ENCODE results near the gene PDIA2.
"Not testable (repeated sequence)": the region's sequence is repeated elsewhere in the genome, so short reads cannot be mapped to it uniquely, and the experiment has no call there.

Gene PDIA2

DNA sequence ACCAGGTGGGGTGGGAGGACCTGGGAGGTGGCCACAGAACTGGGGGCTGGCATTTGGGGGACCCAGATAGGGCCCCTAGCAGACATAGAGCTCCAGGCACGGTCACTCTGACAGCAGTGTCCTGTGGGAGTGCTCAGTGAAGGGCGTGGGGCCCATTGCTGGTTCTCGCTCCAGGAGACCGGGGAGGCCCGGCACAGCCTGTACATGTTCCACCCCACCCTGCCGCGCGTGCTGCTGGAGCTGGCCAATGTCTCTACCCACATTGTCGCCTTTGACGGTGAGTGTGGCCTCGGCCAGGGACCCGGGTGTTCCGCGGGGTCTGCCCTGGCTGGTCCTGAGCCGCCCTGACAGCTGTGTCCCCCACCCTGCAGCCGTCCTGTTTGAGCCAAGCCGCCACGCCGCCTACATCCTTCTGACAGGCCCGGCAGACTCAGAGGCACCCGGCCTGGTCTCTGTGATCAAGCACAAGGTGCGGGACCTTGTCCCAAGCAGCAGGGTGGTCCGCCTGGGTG, 18.5 kb upstream of the PDIA2 start:
- no peak for DNase-seq

DNA sequence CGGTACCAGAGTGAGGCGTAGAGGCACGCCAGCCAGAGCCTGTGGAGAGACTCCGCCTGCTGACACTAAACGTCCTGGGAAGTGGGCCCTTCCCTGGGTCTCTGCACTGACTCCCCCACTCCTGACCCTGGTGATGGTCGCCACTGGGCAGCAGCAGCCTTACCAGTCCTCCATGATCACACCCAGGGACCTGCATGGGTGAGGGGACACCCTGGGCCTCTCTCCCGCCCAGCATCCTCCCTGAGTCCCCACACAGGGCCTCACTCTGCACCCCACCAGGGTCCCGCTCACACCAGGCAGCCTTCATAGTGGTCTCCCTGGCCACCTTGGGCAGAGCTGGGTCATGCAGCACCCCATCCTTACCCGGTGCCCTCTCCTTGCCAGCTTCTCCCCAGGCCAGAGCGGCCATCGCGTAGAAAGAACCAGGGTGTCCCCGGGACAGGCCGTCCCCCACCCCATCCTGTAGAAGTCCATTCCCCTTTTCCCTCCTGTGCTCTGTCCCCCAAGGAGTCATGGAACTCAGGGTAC, 17.9 kb upstream of the PDIA2 start:
- no peak for DNase-seq

DNA sequence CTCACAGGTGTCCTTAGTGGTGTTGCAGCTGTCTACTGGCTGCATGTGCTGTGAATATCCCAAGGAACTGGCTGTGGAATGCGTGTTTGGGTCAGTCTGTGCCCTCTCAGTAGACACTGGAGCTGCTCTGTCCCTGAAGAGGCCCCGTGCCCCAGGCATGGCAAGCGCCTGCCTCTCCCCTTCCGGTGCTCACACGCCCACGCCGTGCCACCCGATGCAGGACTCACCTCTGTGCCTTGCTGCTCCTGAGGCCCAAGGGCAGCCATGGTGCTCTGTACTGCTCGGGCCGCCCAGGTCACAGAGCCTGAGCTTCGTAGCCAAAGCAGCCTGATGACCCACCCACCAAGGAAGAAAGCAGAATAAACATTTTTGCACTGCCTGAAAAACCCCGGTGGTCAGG, 17.3 kb upstream of the PDIA2 start:
- DNase-seq, result no peak

DNA sequence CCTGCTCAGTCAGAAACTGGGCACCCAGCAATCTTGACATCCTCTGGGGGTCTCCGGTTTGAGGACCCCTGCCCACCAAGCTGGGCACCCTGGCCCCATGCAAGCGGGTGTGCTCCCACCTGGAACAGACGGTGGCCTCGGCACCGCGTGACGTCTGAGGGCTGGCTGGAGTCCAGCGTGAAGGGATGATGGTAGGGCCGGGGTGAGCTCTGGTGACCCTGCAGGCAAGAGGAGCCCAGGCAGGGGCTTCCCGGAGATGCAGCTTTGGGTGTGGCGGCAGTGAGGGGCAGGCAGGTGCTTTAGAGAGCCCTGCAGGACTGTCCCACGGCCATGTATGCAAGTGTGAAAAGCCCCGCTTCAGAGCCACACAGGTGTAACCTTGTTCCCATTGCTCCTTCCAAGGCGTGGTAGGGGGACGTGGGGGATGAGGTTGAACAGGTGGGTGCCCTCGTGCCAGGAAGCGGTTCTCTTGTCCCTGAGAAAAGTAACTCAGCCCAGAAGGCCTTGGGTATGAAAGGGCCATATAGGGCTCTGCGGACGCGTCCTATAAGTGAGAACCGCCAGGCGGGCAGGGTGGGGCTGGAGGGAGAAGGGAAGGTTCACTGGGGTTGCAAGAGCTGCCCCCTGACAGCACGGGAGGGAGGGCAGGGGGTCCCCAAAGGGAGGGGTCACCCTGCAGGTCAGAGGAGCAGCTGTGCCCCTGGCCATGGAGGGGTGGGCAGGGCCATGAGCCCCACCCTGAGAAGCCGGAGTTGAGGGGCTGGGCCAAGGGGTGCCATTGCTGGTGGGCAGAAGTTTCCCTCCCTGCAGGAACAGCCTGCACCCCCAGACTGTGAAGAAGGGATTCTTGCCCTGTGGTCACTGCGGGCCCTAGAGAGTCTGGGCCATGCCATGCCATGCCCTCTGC, 16.5 kb upstream of the PDIA2 start:
- DNase-seq, result no peak

DNA sequence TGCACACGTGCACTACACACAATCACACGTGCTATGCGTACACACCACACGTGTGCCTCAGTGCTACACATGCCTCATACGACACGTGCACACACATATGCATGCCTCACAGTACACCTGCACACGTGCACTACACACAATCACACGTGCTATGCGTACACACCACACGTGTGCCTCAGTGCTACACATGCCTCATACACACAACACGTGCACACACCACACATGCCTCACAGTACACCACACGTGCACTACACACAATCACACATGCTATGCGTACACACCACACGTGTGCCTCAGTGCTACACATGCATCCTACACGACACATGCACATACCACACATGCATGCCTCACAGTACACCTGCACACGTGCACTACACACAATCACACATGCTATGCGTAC, 15.4 kb upstream of the PDIA2 start:
- DNase-seq, result not testable (repeated sequence)

DNA sequence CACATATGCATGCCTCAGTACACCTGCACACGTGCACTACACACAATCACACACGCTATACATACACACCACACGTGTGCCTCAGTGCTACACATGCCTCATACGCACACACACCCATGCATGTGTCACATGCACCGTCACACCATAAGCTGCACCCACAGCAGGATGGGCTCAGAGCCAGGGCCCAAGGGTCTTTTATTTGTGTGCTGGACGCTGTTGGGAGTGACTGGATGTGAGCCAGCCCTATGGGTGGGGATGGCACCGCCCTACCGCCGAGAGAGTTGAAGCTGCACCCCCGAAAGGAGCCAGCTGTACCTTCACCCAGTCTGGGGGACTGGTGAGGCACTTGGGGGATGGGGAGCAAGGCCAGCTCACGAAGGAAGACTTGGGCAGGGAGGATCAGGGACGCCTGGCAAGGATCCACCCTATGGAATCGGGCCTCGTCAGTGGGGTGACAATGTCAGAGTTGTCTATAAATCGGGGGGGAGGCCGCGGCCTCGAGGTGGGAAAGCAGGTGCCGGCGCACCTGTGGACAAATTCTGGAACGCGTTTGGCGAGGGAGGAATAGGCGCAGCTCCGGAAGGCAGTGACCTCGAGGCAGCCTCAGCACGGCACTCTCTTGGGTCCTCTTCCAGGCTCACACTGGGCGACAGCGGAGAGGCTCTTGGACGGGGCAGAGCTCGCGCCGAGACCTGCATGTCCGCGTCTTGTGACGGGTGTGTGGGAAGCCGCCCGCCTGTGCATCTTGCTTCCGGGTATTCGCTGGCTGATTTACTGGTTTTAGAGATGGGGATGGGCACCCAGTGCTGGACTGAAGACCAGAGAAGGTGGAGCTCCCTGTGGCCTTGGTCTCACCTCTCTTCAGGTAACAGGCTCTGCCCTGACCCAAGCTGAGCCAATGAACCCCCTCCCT, 14.6 kb upstream of the PDIA2 start:
- DNase-seq, result no peak

DNA sequence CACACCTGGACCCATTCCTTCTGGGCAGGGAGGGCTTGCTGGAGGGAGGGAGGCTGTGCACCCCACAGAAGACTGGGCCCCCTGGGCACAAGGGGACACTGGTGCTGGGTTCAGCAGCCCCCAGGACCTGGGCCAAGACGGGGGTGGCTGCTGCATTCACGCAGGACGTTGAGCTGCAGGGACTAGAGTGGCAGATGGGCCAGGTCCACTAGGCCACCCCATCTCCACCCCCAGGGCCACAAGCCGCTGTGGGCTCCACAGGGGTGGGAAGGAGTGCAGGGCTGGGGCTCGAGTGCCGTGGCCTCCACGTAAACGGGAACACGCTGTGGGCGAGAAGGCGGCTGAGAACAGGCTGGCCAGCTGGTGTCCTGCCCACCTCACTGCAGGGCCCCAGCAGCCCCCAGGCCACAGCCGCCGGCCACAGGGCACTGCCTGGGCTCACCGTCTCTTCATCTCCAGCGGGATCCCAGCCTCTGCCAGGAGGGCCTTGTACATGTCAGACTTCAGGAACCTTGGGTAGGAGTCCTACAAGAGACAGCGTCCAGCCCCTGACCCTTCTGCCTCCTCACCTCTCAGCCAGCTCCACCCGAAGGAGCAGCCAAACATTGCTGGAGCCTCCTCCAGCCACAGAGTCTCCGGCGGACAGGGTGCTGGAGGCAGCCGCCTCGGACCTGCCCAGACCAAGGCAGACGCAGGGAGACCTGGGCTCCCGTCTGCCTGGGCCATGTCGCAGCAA, 13.7 kb upstream of the PDIA2 start:
- no peak for DNase-seq

DNA sequence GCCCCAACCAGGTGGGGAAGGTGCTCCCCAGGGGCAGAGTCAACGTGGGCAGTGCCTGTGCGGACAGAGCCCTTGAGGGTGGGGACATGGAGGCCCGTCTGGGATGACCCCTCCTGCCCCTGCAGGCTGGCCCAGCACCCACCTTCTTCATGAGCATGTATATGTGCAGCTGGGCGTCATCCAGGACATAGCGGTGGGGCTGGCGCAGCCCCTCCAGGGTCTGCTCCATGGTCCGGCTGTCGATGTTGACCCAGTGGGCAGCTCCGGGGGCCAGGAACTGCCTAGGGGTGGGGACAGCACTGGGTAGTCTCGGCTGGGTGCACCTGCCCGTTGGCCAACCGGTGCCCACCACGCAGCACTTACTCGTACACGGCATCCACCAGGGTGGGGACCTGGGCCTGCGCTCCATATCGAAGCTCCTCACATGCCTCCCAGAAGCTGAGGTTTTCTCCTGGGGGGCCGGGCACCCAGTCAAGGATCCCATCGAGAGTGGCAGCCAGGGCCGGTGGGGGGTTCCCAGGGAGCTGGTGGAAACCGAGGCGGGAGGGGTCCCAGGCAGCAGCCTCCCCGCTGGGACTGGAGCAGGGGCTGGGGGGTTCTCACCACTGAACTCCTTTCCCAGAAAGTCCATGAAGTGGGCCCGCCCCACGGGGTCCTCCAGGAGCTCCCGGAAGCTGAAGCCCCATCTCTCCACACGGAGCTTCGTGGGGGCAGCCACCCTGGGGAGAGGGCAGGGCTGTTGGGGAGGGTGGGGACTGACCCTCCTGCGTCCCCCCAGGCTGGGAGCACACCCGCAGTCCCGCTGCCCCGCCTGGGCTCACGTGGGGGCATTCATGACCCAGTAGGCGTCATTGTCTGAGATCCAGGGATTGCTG, 12.3 kb upstream of the PDIA2 start:
- no peak for DNase-seq

DNA sequence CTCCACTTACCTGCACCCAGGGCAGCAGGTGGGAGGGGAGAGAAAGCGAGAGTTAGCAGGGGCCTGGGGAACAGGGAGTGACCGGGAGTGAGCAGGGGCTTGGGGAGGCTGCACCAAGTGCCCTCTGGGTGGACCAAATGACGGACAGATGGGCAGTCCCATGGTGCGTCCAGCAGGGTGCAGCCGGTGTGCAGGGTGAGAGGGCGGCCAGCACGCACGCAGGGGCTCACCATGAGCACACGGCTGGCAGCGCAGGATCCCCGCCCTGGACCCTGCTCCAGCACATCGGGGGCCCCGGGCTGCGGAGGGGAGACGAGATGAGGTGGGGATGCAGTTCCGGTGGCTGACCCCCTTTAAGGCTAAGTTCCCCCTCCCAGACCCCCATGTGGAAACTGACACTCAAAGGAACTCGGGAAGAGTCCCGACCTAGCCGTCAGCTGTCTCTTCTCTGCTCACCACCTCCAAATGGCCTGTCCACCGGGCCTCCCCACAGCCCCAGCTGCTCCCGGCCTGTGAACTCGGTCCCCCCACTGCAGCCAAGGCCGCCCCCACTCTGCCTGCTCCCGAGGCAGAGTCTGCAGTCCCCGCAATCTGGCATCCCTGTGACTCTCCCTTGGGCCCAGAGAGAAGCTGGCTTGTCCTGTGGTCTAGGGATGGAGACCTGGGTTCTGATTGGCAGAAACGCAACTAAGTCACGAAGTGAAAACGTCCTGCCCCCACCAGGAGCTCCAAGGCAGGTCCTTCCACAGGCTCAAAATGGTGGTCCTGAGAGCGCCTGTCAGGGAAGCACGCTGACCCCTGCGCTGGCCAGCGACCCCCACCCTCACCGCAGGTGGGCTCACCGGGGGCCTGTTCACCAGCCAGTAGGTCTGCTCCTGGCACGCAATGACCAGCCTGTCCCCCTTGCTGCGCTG, 10.1 kb upstream of the PDIA2 start:
- no peak for DNase-seq

DNA sequence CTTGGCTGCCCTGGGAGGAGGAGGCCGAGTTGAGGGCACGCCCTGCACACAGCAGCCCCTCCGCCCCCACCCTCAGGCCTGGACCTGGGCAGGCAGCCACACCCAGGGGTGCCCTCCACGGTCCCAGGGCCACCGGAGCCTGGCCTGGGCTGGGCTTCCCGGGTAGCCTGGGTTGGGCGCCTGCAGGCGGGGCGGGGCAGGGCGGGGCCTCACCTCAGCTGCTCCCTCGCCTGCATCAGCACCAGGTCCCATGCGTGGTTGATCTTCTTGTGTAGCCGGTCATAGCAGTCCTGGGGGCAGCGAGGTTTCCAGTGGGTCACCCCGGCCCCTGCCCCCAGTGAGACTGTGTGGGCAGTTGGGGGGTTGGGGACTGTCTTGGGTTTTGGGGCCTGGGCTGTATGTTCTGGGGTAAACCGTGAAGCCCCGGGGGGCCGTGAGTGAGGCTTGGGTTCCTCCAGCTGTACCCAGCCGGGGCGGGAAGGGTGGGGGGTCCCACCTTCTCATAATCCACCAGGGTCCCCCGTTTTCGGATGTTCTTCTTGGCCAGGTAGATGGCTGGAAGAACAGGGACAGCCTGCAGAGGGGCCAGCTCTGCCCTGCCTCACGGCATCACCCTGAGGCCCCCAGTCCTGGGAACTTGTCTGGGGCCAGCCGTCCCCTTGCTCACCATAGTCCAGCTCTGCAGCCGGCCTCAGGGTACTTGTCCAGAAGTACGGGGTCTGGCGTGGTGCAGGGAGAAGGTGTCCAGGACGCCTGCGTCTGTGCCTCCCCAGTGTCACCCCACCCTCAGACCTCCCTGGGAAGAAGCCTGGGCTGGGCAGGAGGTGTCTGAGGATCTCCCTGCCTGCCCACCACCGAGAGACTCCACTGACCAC, 9.2 kb upstream of the PDIA2 start:
- no peak for DNase-seq

DNA sequence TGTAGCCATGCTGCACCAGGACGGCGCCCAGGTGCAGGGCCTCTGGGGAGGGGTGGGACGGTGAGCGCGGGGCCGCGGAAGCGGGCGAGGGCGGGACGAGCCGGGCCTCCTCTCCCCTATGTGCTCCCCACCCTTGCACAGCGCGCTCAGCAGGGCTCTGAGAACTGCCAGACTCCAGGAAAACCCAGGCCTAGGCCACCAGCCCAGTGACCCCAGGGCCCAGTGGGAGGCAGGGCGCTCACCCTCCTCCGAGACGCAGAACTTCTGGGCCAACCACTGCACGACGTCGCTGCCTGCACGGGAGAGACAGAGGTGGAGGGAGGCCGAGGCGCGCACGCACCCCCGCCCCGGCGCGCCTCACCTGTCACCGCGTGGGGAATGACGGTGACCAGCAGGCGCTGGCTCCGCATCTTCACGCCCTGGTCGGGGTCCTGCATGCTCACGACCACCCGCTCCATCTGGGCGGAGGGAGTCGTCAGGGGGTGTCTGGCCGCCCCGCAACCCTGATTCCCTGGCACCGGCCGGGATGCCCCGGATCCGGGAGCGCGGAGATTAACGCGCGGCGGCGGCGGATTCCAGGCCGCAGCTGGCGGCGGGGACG, 7.8 kb upstream of the PDIA2 start:
- no peak for DNase-seq

DNA sequence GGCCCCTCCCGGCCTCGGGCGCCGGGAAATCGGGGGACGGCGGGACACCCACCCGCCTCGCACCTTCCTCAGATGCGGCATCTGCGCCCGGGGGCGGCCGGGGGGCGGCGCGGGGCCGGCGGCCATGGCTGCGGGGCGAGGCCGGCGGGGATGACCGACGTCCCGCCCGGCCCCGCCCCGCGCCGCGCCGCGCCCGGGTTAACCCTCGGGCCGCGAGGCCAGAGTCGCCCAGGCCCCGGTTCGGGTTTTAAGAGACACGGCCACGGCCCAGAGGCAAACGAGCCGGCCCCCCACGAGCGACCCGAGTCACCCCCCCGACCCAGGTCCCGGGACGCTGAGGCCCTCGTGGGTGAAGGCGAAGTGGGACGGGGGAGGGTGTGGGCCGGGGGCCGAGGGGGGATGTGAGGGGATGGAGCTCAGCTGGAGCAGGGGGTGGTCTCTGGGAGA, 7.2 kb upstream of the PDIA2 start, which contains the start of gene RGS11:
Gene RGS11 (minus strand): TSS at position 159 of the 447 bp plus-strand sequence. CDS start 33 bp downstream, at position 126.
- no peak for DNase-seq

DNA sequence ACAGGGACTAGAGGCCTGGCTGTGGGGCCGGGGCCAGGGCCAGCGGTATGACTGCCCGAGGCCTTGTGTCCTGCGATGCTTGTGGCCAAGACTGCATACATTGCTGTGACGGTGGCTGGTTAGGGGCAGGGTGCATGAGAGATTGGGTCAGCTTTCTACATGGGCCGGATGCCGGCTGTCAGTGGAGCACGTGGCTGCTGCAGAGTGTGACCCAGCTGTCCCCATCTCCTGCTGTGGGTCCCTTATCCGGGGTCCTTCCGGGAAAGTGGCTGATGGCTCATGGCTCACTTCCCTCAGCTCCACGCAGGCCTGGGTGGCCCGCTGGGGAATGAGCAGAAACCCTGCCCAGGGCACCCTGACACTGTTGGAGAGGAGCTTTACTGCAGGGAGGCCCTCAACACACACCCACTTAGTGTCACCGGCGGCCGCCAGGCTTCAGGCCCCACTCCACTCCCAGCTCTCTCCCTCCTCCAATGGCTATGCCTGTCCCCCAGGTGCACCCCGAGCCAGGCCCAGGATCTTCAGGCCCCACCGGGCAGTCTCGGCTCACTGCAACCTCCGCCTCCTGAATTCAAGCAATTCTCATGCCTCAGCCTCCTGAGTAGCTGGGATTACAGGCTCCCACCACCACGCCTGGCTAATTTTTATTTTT, 6.4 kb upstream of the PDIA2 start:
- no peak for DNase-seq

DNA sequence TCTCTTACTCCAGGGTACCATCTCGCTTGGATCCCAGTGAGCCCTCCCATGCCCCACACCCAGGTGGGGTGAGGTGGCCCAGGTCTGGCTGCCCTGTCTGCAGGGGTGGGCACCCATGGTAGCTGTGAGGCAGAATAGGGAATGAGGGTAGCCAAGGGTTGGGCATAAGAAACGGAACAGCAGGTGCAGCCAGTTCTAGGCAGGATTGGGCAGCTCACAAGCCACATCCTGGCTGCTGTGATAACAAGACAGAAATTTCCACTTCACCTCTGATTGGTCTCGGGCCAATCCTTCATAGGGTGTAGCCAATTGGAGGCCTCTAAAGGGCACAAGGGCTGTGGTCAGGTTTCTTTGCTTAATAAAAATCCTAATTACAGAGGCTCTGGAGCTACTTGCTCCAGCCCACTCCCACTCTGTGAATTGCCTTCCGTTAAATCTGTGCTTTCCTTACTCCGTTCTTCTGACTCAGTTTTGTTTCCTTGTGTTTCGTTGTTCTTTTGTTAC, 4.0 kb upstream of the PDIA2 start:
- DNase-seq, result no peak

DNA sequence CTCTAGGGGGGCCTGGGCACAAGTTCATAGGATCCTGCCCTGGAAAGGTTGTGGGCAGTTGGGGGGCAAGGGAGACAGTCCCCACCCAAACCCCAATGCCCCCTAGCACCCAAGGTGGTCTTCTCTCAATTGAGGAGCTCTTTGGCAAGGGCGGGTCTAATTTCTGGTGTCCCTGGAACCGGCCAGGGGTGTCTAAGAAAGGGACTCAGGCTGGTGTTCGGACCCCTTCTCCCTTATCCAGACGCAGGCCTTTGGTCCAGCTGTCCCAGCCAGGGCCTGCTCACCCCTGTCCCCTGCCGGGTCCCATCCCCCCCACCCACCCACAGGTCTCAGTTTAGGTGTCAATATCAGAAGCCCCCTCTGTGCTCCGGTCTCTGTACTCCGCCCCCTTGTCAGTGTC, 3.4 kb upstream of the PDIA2 start:
- DNase-seq, result no peak

DNA sequence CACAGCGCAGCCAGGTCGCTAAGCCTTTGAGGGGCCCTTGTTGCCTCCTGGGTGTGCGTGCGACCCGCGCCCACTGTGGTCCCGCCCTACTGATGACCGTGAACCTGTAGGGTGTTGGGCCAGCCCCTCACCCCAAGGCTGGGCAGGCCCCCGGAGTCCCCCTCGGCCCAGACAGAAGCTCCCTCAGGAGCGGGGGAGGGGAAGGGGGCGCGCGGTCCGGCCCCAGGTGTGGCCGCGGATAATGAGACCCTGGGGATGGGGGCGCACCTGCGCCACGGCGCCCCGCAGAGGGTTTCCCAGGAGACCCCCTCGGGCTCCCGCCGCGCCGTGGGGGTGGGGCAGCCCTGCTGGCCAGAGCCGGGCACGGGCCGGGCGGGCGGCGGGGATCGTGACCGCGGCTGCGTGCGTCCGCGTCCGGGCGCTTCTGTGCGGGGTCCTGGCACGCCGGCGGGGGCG, 2.9 kb upstream of the PDIA2 start:
- no peak for DNase-seq

DNA sequence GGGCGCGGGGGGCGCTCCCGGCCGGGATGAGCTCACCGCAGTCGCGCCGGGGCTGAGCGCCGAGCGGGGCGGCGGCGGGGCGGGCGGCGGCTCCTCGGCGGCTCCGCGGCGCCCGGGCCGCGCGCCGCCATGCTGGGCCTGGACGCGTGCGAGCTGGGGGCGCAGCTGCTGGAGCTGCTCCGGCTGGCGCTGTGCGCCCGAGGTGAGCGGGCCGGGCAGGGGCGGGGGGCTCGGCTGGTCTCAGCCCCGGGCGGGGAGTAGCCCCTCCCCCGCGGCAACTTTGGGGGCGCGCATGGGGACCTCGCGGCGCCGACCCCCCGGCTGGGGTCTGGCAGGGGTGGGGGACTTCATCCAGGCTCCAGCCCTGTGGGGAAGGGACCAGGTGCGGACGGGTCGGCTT, 2.4 kb upstream of the PDIA2 start, which contains the start of gene ARHGDIG:
Gene ARHGDIG (plus strand): TSS at position 40 of the 400 bp plus-strand sequence. CDS start 90 bp downstream, at position 130.
- no peak for DNase-seq

Data from amniotic stem cell (primary cell).